NCI-H748 treated with DMSO at 0.1 percent for 48 hours (cell line): Measurements from ENCODE around the gene RSPRY1.
A peak's percentile ranks its signal among the peaks of the same experiment; 100 is the strongest.
"Not testable (repeated sequence)": the region's sequence is repeated elsewhere in the genome, so short reads cannot be mapped to it uniquely, and the experiment has no call there.

Experiments
- DNase-seq: peaks from one replicate; lab custom pipeline; 2025; lab: John Stamatoyannopoulos, UW

Gene RSPRY1

GRCh38 chr16:57271867-57272495, 85.9 kb downstream of the RSPRY1 start:
- no peak for DNase-seq

DNA sequence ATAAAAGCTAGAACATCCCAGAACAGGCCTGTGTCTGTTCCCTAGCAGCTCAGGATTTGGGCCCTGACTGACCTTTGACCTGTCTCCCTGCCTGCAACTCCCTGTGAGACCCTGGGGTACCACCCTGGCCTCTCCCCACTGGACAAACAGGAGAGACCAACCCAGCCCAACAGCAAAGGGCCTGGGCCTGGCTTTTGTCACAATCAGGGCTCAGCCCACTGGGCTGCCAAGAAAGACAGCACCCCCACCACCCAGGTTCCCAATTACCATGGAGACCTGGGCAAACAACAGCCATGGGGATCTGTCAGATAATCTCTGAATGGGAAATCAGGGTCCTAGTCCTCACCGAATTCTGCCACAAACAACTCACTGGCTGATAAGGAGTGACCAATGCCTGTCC, 87.2 kb downstream of the RSPRY1 start:
- DNase-seq, result no peak

DNA sequence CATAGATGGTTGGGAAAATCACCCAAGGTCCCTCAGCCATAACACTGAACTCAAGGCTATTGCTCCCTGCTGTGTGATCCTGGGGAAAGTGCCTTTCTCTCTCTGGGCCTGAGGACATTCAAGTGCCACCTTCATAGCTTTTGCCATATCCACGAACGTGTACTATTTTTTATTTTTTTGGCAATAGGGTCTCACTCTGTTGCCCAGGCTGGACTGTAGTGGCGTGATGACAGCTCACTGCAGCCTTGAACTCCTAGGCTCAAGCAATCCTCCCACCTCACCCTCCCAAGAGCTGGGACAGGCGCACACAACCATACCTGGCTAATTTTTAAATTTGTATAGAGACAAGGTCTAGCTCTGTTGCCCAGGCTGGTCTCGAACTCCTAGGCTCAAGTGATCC, 87.7 kb downstream of the RSPRY1 start:
- no peak for DNase-seq

DNA sequence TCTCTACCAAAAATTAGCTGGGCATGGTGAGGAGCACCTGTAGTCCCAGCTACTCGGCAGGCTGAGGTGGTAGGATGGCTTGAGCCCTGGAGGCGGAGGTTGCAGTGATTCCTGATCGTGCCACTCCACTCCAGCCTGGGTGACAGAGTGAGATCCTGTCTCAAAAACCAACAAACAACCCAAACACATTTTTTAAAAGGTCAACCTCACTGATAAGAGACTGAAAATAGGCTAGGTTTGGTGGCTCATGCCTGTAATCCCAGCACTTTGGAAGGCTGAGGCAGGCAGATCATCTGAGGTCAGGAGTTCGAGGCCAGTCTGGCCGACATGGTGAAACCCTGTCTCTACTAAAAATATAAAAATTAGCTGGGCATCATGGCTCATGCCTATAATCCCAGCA, 89.8 kb downstream of the RSPRY1 start:
- not testable (repeated sequence) for DNase-seq

GRCh38 chr16:57276596-57276995, 90.5 kb downstream of the RSPRY1 start:
- DNase-seq, result no peak

- no peak for DNase-seq
Observed at GRCh38 chr16:57277586-57277985, 91.5 kb downstream of the RSPRY1 start.

GRCh38 chr16:57278494-57278893, 92.4 kb downstream of the RSPRY1 start:
- DNase-seq, result no peak

GRCh38 chr16:57279780-57280638, 93.9 kb downstream of the RSPRY1 start:
- DNase-seq, result no peak

- no peak for DNase-seq
Observed at GRCh38 chr16:57281791-57282190, 95.7 kb downstream of the RSPRY1 start.

DNA sequence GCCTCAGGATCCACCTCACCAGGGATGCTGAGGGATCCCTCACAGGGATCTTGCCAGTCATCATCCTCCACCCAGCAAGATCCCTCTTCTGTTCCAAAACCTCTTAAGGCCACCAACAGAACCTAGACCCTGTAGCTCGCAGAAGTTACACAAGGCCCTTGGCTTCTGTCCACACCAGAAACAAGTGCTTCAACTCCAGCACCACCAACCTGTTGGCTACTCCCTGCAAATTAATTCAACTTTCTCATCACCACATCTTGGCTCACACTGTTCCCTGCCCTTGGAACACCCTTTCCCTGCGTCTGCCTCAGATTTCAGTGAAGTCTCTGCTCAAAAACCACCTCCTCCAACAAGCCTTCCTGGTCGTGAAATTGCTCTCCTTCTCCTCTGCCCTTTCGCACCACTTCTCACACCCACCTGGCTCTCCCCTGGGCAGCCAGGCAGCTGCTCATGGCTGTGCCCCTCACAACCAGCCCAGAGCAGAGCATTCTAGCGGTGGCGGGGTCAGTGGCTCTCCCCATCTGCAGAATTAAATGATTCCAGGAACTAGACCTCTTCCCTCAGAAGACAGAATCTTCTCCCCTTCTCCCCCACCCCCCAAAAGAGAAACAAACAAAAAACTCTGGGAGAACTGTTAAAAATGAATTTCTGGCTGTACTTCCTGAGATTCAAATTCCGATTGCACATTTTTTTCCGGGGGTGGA, 96.5 kb downstream of the RSPRY1 start:
- DNase-seq, result no peak

- no peak for DNase-seq
Observed at GRCh38 chr16:57283214-57283958, 97.3 kb downstream of the RSPRY1 start.

DNA sequence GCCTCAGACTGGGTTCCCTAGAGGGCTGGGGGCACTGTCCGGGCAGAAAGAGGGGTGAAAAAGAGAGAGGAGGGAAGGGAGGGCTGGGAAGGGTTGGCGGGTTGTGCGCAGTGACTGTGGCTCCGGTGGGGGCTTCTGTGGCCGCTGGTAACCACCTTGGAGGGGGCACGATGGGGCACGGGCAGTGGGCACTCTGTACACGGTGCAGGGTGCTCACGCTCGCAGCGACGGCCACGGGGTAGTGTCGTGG, 97.8 kb downstream of the RSPRY1 start:
- DNase-seq, result no peak

DNA sequence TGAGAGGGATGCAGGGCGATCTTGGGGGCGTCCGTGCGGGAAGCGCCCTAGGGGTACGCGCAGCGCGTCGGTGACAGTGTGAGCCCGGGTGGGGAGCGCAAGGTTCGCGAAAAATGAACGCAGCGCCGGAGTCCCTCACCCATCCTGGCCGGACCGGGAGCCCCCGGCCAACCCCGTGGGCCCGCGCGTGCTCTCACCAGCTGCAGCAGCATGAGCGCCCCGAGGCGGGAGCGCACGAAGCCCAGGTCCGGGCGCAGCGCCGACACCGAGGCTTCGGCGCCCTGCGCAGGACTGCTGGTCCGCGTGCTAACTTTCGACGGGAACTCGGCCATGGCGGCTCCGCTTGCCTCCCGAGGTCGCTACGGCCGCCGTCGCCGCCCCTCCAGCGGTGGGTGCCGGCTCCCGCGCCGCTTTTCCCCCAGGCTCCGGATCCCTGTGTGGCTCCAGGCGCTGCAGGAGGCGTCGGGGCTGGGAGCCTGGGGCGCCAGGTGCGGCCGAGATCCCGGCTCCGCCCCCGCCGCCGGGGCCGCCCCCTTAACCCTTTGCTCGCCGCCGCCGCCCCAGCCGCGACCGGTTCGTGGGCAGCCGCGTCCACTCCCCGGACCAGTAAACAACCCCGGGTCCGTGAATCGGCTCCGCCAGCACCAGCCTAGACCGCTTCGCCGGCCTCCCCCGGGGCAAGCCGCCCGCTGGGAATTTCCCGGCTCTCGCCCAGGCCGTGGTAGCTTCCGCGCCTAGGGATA, 98.3 kb downstream of the RSPRY1 start, which contains the start of gene PLLP:
Gene PLLP (minus strand): TSS at position 464 of the 743 bp plus-strand sequence. CDS start 132 bp downstream, at position 332.
- peak; percentile 5 for DNase-seq

DNA sequence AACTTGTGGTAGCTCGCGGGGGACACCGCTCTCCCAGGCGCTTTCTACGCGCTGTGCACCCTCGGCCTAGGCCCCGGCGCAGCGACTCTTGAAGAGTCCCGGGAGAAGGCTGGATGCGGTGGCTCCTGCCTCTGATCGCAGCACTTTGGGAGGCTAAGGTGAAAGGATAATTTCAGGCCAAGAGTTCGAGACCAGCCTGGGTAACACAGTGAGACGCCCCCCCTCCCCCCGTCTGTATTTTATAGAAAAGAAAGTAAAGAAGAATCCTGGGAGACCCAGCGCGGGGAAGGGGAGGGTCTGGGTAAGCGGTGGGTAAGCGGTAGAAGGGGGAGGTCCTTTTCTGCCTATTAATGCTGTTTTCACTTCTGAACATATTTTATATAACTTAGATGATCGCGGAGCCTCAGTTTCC, 98.8 kb downstream of the RSPRY1 start:
- DNase-seq, result no peak

DNA sequence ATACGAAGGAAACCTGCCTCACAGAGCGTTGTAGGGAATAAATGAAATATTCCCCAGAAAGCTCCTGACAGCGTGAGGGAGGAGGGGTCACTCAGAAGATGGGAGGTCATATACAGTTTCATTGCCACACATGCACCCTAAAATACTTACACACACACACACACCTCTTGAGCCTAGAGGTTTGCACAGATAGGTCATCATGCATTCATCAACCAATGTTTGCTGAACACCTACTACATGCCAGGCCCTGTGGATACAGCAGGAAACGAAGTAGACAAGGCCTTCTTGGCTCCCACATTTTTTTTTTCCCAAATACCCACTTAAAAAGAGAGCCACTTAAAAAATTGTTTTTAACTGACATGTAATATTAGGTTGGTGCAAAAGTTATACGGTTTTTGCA, 99.2 kb downstream of the RSPRY1 start:
- DNase-seq, result no peak

GRCh38 chr16:57289391-57290257, 103.5 kb downstream of the RSPRY1 start:
- DNase-seq, result no peak
